OCI-LY1 (cell line): ENCODE data around the gene TSPOAP1.

Experiments used
- H2AFZ ChIP-seq: fragments of 200-600 bp; sonication (generic), shearing (Covaris generic); 2 replicates; pipeline ENCODE4 v1.6.0; 2014; ENCODE audit warnings: antibody characterized with exemption, mild to moderate bottlenecking, low read length
- H3F3A ChIP-seq: fragments of 200-600 bp; sonication (generic), shearing (Covaris generic); 2 replicates; pipeline ENCODE4 v1.6.0; 2014; ENCODE audit warnings: mild to moderate bottlenecking, antibody characterized with exemption, low read length, moderate library complexity; ENCODE audit not compliant: insufficient read depth
- H3K27ac ChIP-seq: fragments of 200-600 bp; sonication (generic); 2 replicates; pipeline ENCODE4 v1.5.1; 2014; ENCODE audit warnings: low read length, mixed run types, mild to moderate bottlenecking, low read depth; ENCODE audit not compliant: poor library complexity, severe bottlenecking
- H3K27me3 ChIP-seq: fragments of 200-600 bp; sonication (generic); 2 replicates; pipeline ENCODE4 v1.6.0; 2014; ENCODE audit warnings: antibody characterized with exemption, mild to moderate bottlenecking, low read length, moderate library complexity; ENCODE audit not compliant: insufficient read depth
- H3K36me3 ChIP-seq: fragments of 200-600 bp; sonication (generic); 2 replicates; pipeline ENCODE4 v1.6.1; 2014; ENCODE audit warnings: mild to moderate bottlenecking, antibody characterized with exemption, low read length, moderate library complexity, mixed read lengths; ENCODE audit not compliant: insufficient read depth
- H3K4me1 ChIP-seq: fragments of 200-600 bp; sonication (generic); 2 replicates; pipeline ENCODE4 v1.5.1; 2014; ENCODE audit warnings: mild to moderate bottlenecking, low read length, moderate library complexity; ENCODE audit not compliant: insufficient read depth, severe bottlenecking
- H3K4me2 ChIP-seq: fragments of 200-600 bp; sonication (generic), shearing (Covaris generic); 2 replicates; pipeline ENCODE4 v1.6.1; 2014; ENCODE audit warnings: low read length
- H3K4me3 ChIP-seq: fragments of 200-600 bp; sonication (generic); 2 replicates; pipeline ENCODE4 v1.5.1; 2014; ENCODE audit warnings: low read length, low read depth, mild to moderate bottlenecking, mixed read lengths; ENCODE audit not compliant: poor library complexity, severe bottlenecking
- H3K79me2 ChIP-seq: fragments of 200-600 bp; shearing (Covaris generic); 2 replicates; pipeline ENCODE4 v1.6.1; 2016; ENCODE audit warnings: mixed run types, low read length, mixed read lengths; ENCODE audit not compliant: insufficient read depth
- H3K9ac ChIP-seq: fragments of 200-600 bp; sonication (generic), shearing (Covaris generic); 2 replicates; pipeline ENCODE4 v1.6.1; 2014; ENCODE audit warnings: mild to moderate bottlenecking, low read length, mixed read lengths
- H3K9me2 ChIP-seq: fragments of 200-600 bp; sonication (generic), shearing (Covaris generic); 2 replicates; pipeline ENCODE4 v1.6.1; 2014; ENCODE audit warnings: low read depth, mild to moderate bottlenecking, low read length, mixed read lengths
- H3K9me3 ChIP-seq: fragments of 200-600 bp; shearing (Covaris generic); 2 replicates; pipeline ENCODE4 v1.6.1; 2014; ENCODE audit warnings: low read length, mixed read lengths
- H4K20me1 ChIP-seq: fragments of 200-600 bp; sonication (generic), shearing (Covaris generic); 2 replicates; pipeline ENCODE4 v1.6.0; 2016; ENCODE audit warnings: mild to moderate bottlenecking, low read length; ENCODE audit not compliant: insufficient read depth
- EZH2 ChIP-seq: fragments of 200-600 bp; sonication (generic), shearing (Covaris generic); IDR thresholded peaks from 2 replicates; pipeline ENCODE4 v1.8.0; 2017; ENCODE audit warnings: borderline replicate concordance, mixed run types, mild to moderate bottlenecking, antibody characterized with exemption, low read length, moderate library complexity, mixed read lengths
- TF ChIP-seq, protein P1 (sequence below): fragments of 200-600 bp; sonication (generic), shearing (Covaris generic); IDR thresholded peaks from 2 replicates; pipeline ENCODE4 v1.5.1; 2017; ENCODE audit warnings: mild to moderate bottlenecking, antibody characterized with exemption, low read length, moderate library complexity, mixed read lengths

TSPOAP1 gene

DNA sequence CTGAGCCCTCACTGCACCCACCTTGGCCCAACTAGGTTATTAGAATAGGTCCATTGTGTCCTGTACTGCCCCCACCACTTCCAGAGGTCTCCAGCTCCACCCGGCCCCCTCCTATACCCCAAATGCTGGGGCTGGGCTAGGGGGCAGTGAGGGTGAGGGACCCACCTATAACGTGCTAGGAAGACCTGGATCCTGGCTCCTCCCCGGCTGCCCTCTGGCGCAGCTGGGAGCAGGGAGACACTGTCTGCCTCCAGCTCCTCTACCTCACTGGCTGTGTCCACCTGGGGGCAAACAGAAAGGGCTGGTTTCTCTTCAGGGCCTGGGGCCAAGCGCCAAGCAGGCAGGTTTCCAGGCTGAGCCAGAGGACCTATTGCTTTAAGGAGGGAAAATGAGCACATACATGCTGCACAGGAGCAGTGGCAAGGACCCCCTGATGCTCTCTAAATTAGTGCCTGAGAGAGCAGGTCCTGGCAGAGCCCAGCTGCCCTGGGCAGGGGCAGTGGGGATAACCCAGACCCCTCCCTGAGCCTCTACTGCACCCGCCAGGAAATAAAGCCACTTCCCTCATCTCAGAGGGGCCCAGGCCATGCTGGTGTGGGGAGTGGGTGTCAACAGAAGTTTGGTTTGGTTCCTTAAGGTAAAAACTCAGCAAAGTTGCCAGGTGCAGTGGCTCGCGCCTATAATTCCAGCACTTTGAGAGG is 12.2 kb downstream of the TSPOAP1 start:
- TF ChIP-seq, protein P1, sequence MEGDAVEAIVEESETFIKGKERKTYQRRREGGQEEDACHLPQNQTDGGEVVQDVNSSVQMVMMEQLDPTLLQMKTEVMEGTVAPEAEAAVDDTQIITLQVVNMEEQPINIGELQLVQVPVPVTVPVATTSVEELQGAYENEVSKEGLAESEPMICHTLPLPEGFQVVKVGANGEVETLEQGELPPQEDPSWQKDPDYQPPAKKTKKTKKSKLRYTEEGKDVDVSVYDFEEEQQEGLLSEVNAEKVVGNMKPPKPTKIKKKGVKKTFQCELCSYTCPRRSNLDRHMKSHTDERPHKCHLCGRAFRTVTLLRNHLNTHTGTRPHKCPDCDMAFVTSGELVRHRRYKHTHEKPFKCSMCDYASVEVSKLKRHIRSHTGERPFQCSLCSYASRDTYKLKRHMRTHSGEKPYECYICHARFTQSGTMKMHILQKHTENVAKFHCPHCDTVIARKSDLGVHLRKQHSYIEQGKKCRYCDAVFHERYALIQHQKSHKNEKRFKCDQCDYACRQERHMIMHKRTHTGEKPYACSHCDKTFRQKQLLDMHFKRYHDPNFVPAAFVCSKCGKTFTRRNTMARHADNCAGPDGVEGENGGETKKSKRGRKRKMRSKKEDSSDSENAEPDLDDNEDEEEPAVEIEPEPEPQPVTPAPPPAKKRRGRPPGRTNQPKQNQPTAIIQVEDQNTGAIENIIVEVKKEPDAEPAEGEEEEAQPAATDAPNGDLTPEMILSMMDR, result no peak
- TF ChIP-seq EZH2, result no peak
- H3K4me3 ChIP-seq, result no peak overlapping the region
- H3F3A ChIP-seq, result no peaks in the 10 kb centered on the region
- H3K9me2 ChIP-seq, result no peaks in the 10 kb centered on the region
- no peaks in the 10 kb centered on the region for H3K79me2 ChIP-seq
- no peak overlapping the region for H3K9ac ChIP-seq
- no peak overlapping the region for H3K4me2 ChIP-seq
- no peak overlapping the region for H3K27ac ChIP-seq
- H3K36me3 ChIP-seq, result peaks cover 11% of the 10 kb centered on the region; the same call in 1 of the 2 replicates
- no peaks in the 10 kb centered on the region for H4K20me1 ChIP-seq
- peaks cover 8% of the 10 kb centered on the region for H3K4me1 ChIP-seq
- no peak overlapping the region for H2AFZ ChIP-seq
- no peaks in the 10 kb centered on the region for H3K9me3 ChIP-seq
- no peaks in the 10 kb centered on the region for H3K27me3 ChIP-seq

DNA sequence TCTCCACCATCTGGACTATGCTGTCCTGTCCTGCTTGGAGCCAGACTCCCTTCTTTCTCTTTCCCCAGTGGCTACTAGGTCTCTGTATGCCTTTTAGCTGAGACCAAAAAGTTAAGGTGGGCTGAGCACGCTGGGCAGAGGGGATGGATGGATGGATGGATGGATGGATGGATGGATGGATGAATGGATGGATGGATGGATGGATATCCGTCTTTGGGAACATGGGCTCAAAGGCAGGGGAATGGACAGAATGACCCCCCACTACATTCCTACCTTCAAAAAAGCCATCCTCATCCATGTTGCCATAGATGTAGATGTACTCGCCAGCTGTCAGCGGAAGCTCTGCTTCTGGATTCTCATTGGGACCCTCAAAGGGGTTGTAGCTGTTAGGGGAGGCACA is 12.8 kb downstream of the TSPOAP1 start:
- no peak overlapping the region for H3K4me2 ChIP-seq
- H3K4me3 ChIP-seq, result no peak overlapping the region
- H3K9me3 ChIP-seq, result no peaks in the 10 kb centered on the region
- H3F3A ChIP-seq, result no peaks in the 10 kb centered on the region
- no peak overlapping the region for H3K9ac ChIP-seq
- H3K36me3 ChIP-seq, result peaks cover 11% of the 10 kb centered on the region; the same call in 1 of the 2 replicates
- no peak overlapping the region for H2AFZ ChIP-seq
- H3K4me1 ChIP-seq, result peaks cover 8% of the 10 kb centered on the region
- no peaks in the 10 kb centered on the region for H3K79me2 ChIP-seq
- no peaks in the 10 kb centered on the region for H3K27me3 ChIP-seq
- no peak for TF ChIP-seq EZH2
- TF ChIP-seq, protein P1, result no peak
- H3K9me2 ChIP-seq, result no peaks in the 10 kb centered on the region
- no peak overlapping the region for H3K27ac ChIP-seq
- no peaks in the 10 kb centered on the region for H4K20me1 ChIP-seq

DNA sequence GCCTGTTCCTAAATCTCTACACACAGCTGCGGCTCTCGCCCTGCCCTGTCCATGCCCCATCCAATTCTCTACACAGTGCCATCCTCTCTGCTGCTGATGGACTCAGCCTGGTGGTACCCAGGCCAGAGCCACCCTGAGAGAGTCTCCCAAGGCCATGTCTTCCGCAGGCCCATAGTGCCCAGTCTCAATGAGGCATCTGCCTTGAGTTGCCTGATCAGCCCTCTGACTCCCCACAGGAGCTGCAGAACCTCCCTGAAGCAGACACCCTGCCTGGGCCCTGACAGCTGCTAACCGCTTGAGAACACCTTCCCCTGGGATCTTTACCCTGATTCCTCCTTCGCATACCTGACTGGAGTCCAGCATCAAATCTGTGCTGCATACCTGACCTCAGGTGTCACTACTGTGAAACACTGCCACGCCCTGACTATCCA is 13.3 kb downstream of the TSPOAP1 start:
- Histone ChIP-seq H3F3A (no peaks in the 10 kb centered on the region), H3K4me1 (peaks cover 8% of the 10 kb centered on the region), H3K4me3 (no peak overlapping the region), H3K36me3 (peaks cover 11% of the 10 kb centered on the region; the same call in 1 of the 2 replicates), H3K4me2 (no peak overlapping the region), H4K20me1 (no peaks in the 10 kb centered on the region), H3K9ac (no peak overlapping the region), H3K9me2 (no peaks in the 10 kb centered on the region), H2AFZ (no peak overlapping the region), H3K9me3 (no peaks in the 10 kb centered on the region), H3K79me2 (no peaks in the 10 kb centered on the region), H3K27me3 (no peaks in the 10 kb centered on the region), H3K27ac (no peak overlapping the region)
- TF ChIP-seq, protein P1, result no peak
- no peak for TF ChIP-seq EZH2
